HG03095 (cell line): ENCODE data around the gene SLC37A4.
"Not testable (repeated sequence)": the region's sequence is repeated elsewhere in the genome, so short reads cannot be mapped to it uniquely, and the experiment has no call there.

Experiments used
- ATAC-seq: cut with Tn5 transposase; IDR thresholded peaks from one replicate; pipeline ENCODE4 v1.9.1; 2021; ENCODE audit warnings: moderate library complexity; ENCODE audit not compliant: unreplicated experiment

The SLC37A4 gene

GRCh38 chr11:119018074-119018938 lies 12.4 kb downstream of the SLC37A4 start, which contains the start of the genes RPS25 and TRAPPC4:
Gene RPS25, minus strand, starts transcription at chr11:119018343. Its CDS starts 59 bp downstream, at chr11:119018284.
Gene TRAPPC4, plus strand, starts transcription at chr11:119018766. Its CDS starts 30 bp downstream, at chr11:119018796.
- ATAC-seq, result peak; percentile 94

- not testable (repeated sequence) for ATAC-seq
These were observed 13.3 kb downstream of the SLC37A4 start for GRCh38 chr11:119017377-119017776.

GRCh38 chr11:119016216-119017009 lies 14.3 kb downstream of the SLC37A4 start:
- no peak for ATAC-seq

GRCh38 chr11:119015054-119015611 lies 15.5 kb downstream of the SLC37A4 start:
- ATAC-seq, result no peak

- ATAC-seq, result no peak
These were observed 16.3 kb downstream of the SLC37A4 start for GRCh38 chr11:119014209-119014924.

GRCh38 chr11:119012629-119013170 lies 18.0 kb downstream of the SLC37A4 start:
- no peak for ATAC-seq

GRCh38 chr11:119011476-119012053 lies 19.1 kb downstream of the SLC37A4 start:
- ATAC-seq, result no peak

GRCh38 chr11:119006656-119007055 lies 24.0 kb downstream of the SLC37A4 start:
- no peak for ATAC-seq

- no peak for ATAC-seq
These were observed 29.8 kb downstream of the SLC37A4 start for GRCh38 chr11:119000906-119001305.

- ATAC-seq, result no peak
These were observed 31.9 kb downstream of the SLC37A4 start for GRCh38 chr11:118998822-118999221.

- peak; percentile 22 for ATAC-seq
These were observed 32.3 kb downstream of the SLC37A4 start for GRCh38 chr11:118998388-118998717.

- ATAC-seq, result peak; percentile 83
These were observed 32.9 kb downstream of the SLC37A4 start, which contains the start of gene CENATAC for GRCh38 chr11:118997627-118998387. Gene CENATAC, plus strand, starts transcription at chr11:118998138. Its CDS starts 60 bp downstream, at chr11:118998198.

- peak; percentile 12 for ATAC-seq
These were observed 33.6 kb downstream of the SLC37A4 start for GRCh38 chr11:118996926-118997626.

- not testable (repeated sequence) for ATAC-seq
These were observed 39.1 kb downstream of the SLC37A4 start for GRCh38 chr11:118991486-118992038.

- ATAC-seq, result no peak
These were observed 42.4 kb downstream of the SLC37A4 start for GRCh38 chr11:118988280-118988679.

GRCh38 chr11:118984825-118985224 lies 45.9 kb downstream of the SLC37A4 start:
- no peak for ATAC-seq

- not testable (repeated sequence) for ATAC-seq
These were observed 46.3 kb downstream of the SLC37A4 start for GRCh38 chr11:118984337-118984736.

- no peak for ATAC-seq
These were observed 50.3 kb downstream of the SLC37A4 start for GRCh38 chr11:118980191-118980881.
